GM13977 (cell line): ENCODE results near the gene TAS2R5.

Source experiments
- DNase-seq: peaks from one replicate; pipeline ENCODE4 v3.0.0; 2012; ENCODE audit warnings: low spot score
- CTCF ChIP-seq: IDR thresholded peaks from 2 replicates; pipeline ENCODE4 v1.5.1; 2012; ENCODE audit warnings: mild to moderate bottlenecking, control low read depth; ENCODE audit not compliant: insufficient read depth; ENCODE audit errors: extremely low read depth, missing control alignments
- in situ Hi-C: fragments of 300-500 bp; cut with MboI; formaldehyde crosslinking; loops from one replicate; pipeline ENCODE4 v1.12.0; 2022; ENCODE audit warnings: low sequenced_read_pairs, low pct_unique_long_range_greater_than_20kb, mixed read lengths, inconsistent platforms; ENCODE audit not compliant: unreplicated experiment

Gene TAS2R5

GRCh38 chr7:141837683-141838082 is 47.7 kb downstream of the TAS2R5 start:
- in situ Hi-C loops: no loop called here
- no peak for DNase-seq
- TF ChIP-seq CTCF: no peak

GRCh38 chr7:141838581-141838980 is 48.6 kb downstream of the TAS2R5 start:
- TF ChIP-seq CTCF: no peak
- DNase-seq: no peak
- in situ Hi-C loops: no loop called here

GRCh38 chr7:141839256-141839655 is 49.2 kb downstream of the TAS2R5 start:
- no peak for DNase-seq
- no peak for TF ChIP-seq CTCF
- in situ Hi-C loops: no loop called here

GRCh38 chr7:141840708-141841107 is 50.7 kb downstream of the TAS2R5 start:
- in situ Hi-C loops: no loop called here
- TF ChIP-seq CTCF: no peak
- no peak for DNase-seq
